ENCODE results near the gene GJB3. TPM values are rescaled to one million over a fixed set of nuclear protein-coding genes. Genes with fewer than 3 reads are reported as not detected.
A peak's percentile ranks its signal among the peaks of the same experiment; 100 is the strongest.

The GJB3 gene
- total RNA-seq, 1 donor from 2014 or later: not detected

GRCh38 chr1:34774957-34775356 is 6.1 kb upstream of the GJB3 start:
- H3K36me3 ChIP-seq (ENCODE audit: control insufficient read depth in 3 of 3, insufficient read depth in 3 of 3, low read length in 3 of 3): no peaks in the 10 kb centered on the region
- no peak overlapping the region for H3K4me3 ChIP-seq (ENCODE audit: low read length in 3 of 3)
- no peak overlapping the region for H3K9ac ChIP-seq (ENCODE audit: low read depth in 1 of 3, low read length in 3 of 3)
- H3K9me3 ChIP-seq (ENCODE audit: control insufficient read depth in 3 of 3, low read length in 3 of 3): no peaks in the 10 kb centered on the region
- H3K27ac ChIP-seq (ENCODE audit: low read depth, low read length): no peak overlapping the region
- no peaks in the 10 kb centered on the region for H3K4me1 ChIP-seq (ENCODE audit: control insufficient read depth in 3 of 3, insufficient read depth in 3 of 3, low read length in 3 of 3)
- peaks cover 23 to 38% (median 35%) of the 10 kb centered on the region in 3 donors for H3K27me3 ChIP-seq (ENCODE audit: control insufficient read depth in 3 of 3, insufficient read depth in 3 of 3, low read length in 3 of 3)

GRCh38 chr1:34776911-34777310 is 4.1 kb upstream of the GJB3 start:
- H3K4me3 ChIP-seq (ENCODE audit: low read length in 3 of 3): no peak overlapping the region
- no peaks in the 10 kb centered on the region for H3K9me3 ChIP-seq (ENCODE audit: control insufficient read depth in 3 of 3, low read length in 3 of 3)
- peaks cover 37 to 51% (median 49%) of the 10 kb centered on the region in 3 donors for H3K27me3 ChIP-seq (ENCODE audit: control insufficient read depth in 3 of 3, insufficient read depth in 3 of 3, low read length in 3 of 3)
- H3K27ac ChIP-seq (ENCODE audit: low read depth, low read length): no peak overlapping the region
- peaks cover 6 to 8% (median 8%) of the 10 kb centered on the region in 3 donors for H3K4me1 ChIP-seq (ENCODE audit: control insufficient read depth in 3 of 3, insufficient read depth in 3 of 3, low read length in 3 of 3)
- H3K9ac ChIP-seq (ENCODE audit: low read depth in 1 of 3, low read length in 3 of 3): no peak overlapping the region
- no peaks in the 10 kb centered on the region for H3K36me3 ChIP-seq (ENCODE audit: control insufficient read depth in 3 of 3, insufficient read depth in 3 of 3, low read length in 3 of 3)

GRCh38 chr1:34777519-34778321 is 3.3 kb upstream of the GJB3 start:
- Histone ChIP-seq H3K9me3 (ENCODE audit: control insufficient read depth in 3 of 3, low read length in 3 of 3) (no peaks in the 10 kb centered on the region), H3K9ac (ENCODE audit: low read depth in 1 of 3, low read length in 3 of 3) (no peak overlapping the region), H3K4me3 (ENCODE audit: low read length in 3 of 3) (no peak overlapping the region), H3K4me1 (ENCODE audit: control insufficient read depth in 3 of 3, insufficient read depth in 3 of 3, low read length in 3 of 3) (peaks cover 6 to 8% (median 8%) of the 10 kb centered on the region in 3 donors), H3K27ac (ENCODE audit: low read depth, low read length) (no peak overlapping the region), H3K27me3 (ENCODE audit: control insufficient read depth in 3 of 3, insufficient read depth in 3 of 3, low read length in 3 of 3) (peaks cover 45 to 59% (median 57%) of the 10 kb centered on the region in 3 donors), H3K36me3 (ENCODE audit: control insufficient read depth in 3 of 3, insufficient read depth in 3 of 3, low read length in 3 of 3) (no peaks in the 10 kb centered on the region)

- no peak overlapping the region for H3K4me3 ChIP-seq (ENCODE audit: low read length in 3 of 3)
- no peaks in the 10 kb centered on the region for H3K36me3 ChIP-seq (ENCODE audit: control insufficient read depth in 3 of 3, insufficient read depth in 3 of 3, low read length in 3 of 3)
- no peak overlapping the region for H3K27ac ChIP-seq (ENCODE audit: low read depth, low read length)
- peaks cover 46 to 65% (median 63%) of the 10 kb centered on the region in 3 donors for H3K27me3 ChIP-seq (ENCODE audit: control insufficient read depth in 3 of 3, insufficient read depth in 3 of 3, low read length in 3 of 3)
- H3K4me1 ChIP-seq (ENCODE audit: control insufficient read depth in 3 of 3, insufficient read depth in 3 of 3, low read length in 3 of 3): peaks cover 6 to 8% (median 8%) of the 10 kb centered on the region in 3 donors
- H3K9me3 ChIP-seq (ENCODE audit: control insufficient read depth in 3 of 3, low read length in 3 of 3): no peaks in the 10 kb centered on the region
- no peak overlapping the region for H3K9ac ChIP-seq (ENCODE audit: low read depth in 1 of 3, low read length in 3 of 3)
Measured at GRCh38 chr1:34778381-34778780, 2.6 kb upstream of the GJB3 start.

- no peaks in the 10 kb centered on the region for H3K36me3 ChIP-seq (ENCODE audit: control insufficient read depth in 3 of 3, insufficient read depth in 3 of 3, low read length in 3 of 3)
- peaks cover 45 to 72% (median 70%) of the 10 kb centered on the region in 3 donors for H3K27me3 ChIP-seq (ENCODE audit: control insufficient read depth in 3 of 3, insufficient read depth in 3 of 3, low read length in 3 of 3)
- H3K9ac ChIP-seq (ENCODE audit: low read depth in 1 of 3, low read length in 3 of 3): no peak overlapping the region
Measured at GRCh38 chr1:34779005-34779404, 2.0 kb upstream of the GJB3 start.

GRCh38 chr1:34779526-34779925 is 1.5 kb upstream of the GJB3 start:
- Histone ChIP-seq H3K36me3 (ENCODE audit: control insufficient read depth in 3 of 3, insufficient read depth in 3 of 3, low read length in 3 of 3) (no peaks in the 10 kb centered on the region), H3K4me1 (ENCODE audit: control insufficient read depth in 3 of 3, insufficient read depth in 3 of 3, low read length in 3 of 3) (peaks cover 6 to 8% (median 8%) of the 10 kb centered on the region in 3 donors), H3K27me3 (ENCODE audit: control insufficient read depth in 3 of 3, insufficient read depth in 3 of 3, low read length in 3 of 3) (peaks cover 40 to 71% (median 68%) of the 10 kb centered on the region in 3 donors), H3K9me3 (ENCODE audit: control insufficient read depth in 3 of 3, low read length in 3 of 3) (no peaks in the 10 kb centered on the region), H3K27ac (ENCODE audit: low read depth, low read length) (no peak overlapping the region), H3K4me3 (ENCODE audit: low read length in 3 of 3) (no peak overlapping the region), H3K9ac (ENCODE audit: low read depth in 1 of 3, low read length in 3 of 3) (no peak overlapping the region)

More at GRCh38 chr1:34779005-34779404, 2.0 kb upstream of the GJB3 start:
- no peaks in the 10 kb centered on the region for H3K9me3 ChIP-seq (ENCODE audit: control insufficient read depth in 3 of 3, low read length in 3 of 3)
- no peak overlapping the region for H3K27ac ChIP-seq (ENCODE audit: low read depth, low read length)
- H3K4me1 ChIP-seq (ENCODE audit: control insufficient read depth in 3 of 3, insufficient read depth in 3 of 3, low read length in 3 of 3): peaks cover 6 to 8% (median 8%) of the 10 kb centered on the region in 3 donors
- no peak overlapping the region for H3K4me3 ChIP-seq (ENCODE audit: low read length in 3 of 3)

GRCh38 chr1:34779962-34780361 is 1.1 kb upstream of the GJB3 start:
- H3K27me3 ChIP-seq (ENCODE audit: control insufficient read depth in 3 of 3, insufficient read depth in 3 of 3, low read length in 3 of 3): peaks cover 39 to 70% (median 65%) of the 10 kb centered on the region in 3 donors
- no peak overlapping the region for H3K4me3 ChIP-seq (ENCODE audit: low read length in 3 of 3)
- peaks cover 6 to 8% (median 8%) of the 10 kb centered on the region in 3 donors for H3K4me1 ChIP-seq (ENCODE audit: control insufficient read depth in 3 of 3, insufficient read depth in 3 of 3, low read length in 3 of 3)
- H3K9ac ChIP-seq (ENCODE audit: low read depth in 1 of 3, low read length in 3 of 3): no peak overlapping the region
- H3K27ac ChIP-seq (ENCODE audit: low read depth, low read length): no peak overlapping the region
- H3K9me3 ChIP-seq (ENCODE audit: control insufficient read depth in 3 of 3, low read length in 3 of 3): no peaks in the 10 kb centered on the region
- no peaks in the 10 kb centered on the region for H3K36me3 ChIP-seq (ENCODE audit: control insufficient read depth in 3 of 3, insufficient read depth in 3 of 3, low read length in 3 of 3)

- Histone ChIP-seq H3K9ac (ENCODE audit: low read depth in 1 of 3, low read length in 3 of 3) (no peak overlapping the region), H3K4me1 (ENCODE audit: control insufficient read depth in 3 of 3, insufficient read depth in 3 of 3, low read length in 3 of 3) (peaks cover 6 to 8% (median 8%) of the 10 kb centered on the region in 3 donors), H3K4me3 (ENCODE audit: low read length in 3 of 3) (no peak overlapping the region), H3K27me3 (ENCODE audit: control insufficient read depth in 3 of 3, insufficient read depth in 3 of 3, low read length in 3 of 3) (peaks cover 37 to 69% (median 63%) of the 10 kb centered on the region in 3 donors), H3K36me3 (ENCODE audit: control insufficient read depth in 3 of 3, insufficient read depth in 3 of 3, low read length in 3 of 3) (no peaks in the 10 kb centered on the region), H3K9me3 (ENCODE audit: control insufficient read depth in 3 of 3, low read length in 3 of 3) (no peaks in the 10 kb centered on the region), H3K27ac (ENCODE audit: low read depth, low read length) (no peak overlapping the region)
Measured at GRCh38 chr1:34780528-34780927, 486 bp upstream of the GJB3 start.

DNA sequence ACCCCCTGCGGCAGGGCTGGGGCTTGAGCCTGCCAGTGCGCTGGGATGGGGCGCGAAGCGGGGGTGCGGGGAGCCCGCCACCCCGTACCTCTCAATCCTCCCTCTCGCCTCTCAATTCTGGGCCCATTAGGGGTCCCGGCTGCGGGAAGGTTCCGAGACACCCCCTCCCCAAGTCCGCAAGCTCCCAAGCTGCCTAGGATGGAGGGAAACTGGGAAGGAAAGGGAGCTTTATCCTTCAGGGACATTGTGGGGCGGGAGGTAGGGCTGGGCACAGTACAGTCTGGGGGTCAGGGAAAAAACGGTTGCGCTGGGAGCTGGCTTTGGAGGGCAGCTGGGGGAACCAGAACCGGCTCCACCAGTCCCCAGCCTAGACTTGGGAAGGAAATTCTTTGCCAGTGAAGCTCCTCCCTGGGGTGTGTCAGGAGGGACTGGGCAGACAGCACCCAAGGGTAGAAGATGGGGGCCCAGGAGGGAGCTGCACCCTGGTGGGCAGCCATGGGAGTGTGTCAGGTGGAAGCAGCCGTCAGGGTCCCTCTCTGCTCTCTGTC is 904 bp downstream of the GJB3 start:
- Histone ChIP-seq H3K27me3 (ENCODE audit: control insufficient read depth in 3 of 3, insufficient read depth in 3 of 3, low read length in 3 of 3) (peaks cover 37 to 67% (median 57%) of the 10 kb centered on the region in 3 donors), H3K4me1 (ENCODE audit: control insufficient read depth in 3 of 3, insufficient read depth in 3 of 3, low read length in 3 of 3) (peaks cover 11 to 13% (median 12%) of the 10 kb centered on the region in 3 donors), H3K9me3 (ENCODE audit: control insufficient read depth in 3 of 3, low read length in 3 of 3) (no peaks in the 10 kb centered on the region), H3K36me3 (ENCODE audit: control insufficient read depth in 3 of 3, insufficient read depth in 3 of 3, low read length in 3 of 3) (no peaks in the 10 kb centered on the region), H3K4me3 (ENCODE audit: low read length in 3 of 3) (no peak overlapping the region), H3K9ac (ENCODE audit: low read depth in 1 of 3, low read length in 3 of 3) (peak overlapping the region in 1 of 3 donors; percentile 50), H3K27ac (ENCODE audit: low read depth, low read length) (no peak overlapping the region)

GRCh38 chr1:34784751-34785221 is 3.8 kb downstream of the GJB3 start:
- no peaks in the 10 kb centered on the region for H3K9me3 ChIP-seq (ENCODE audit: control insufficient read depth in 3 of 3, low read length in 3 of 3)
- H3K36me3 ChIP-seq (ENCODE audit: control insufficient read depth in 3 of 3, insufficient read depth in 3 of 3, low read length in 3 of 3): no peaks in the 10 kb centered on the region
- H3K27ac ChIP-seq (ENCODE audit: low read depth, low read length): no peak overlapping the region
- peaks cover 24 to 50% (median 41%) of the 10 kb centered on the region in 3 donors for H3K27me3 ChIP-seq (ENCODE audit: control insufficient read depth in 3 of 3, insufficient read depth in 3 of 3, low read length in 3 of 3)
- no peak overlapping the region for H3K9ac ChIP-seq (ENCODE audit: low read depth in 1 of 3, low read length in 3 of 3)
- H3K4me1 ChIP-seq (ENCODE audit: control insufficient read depth in 3 of 3, insufficient read depth in 3 of 3, low read length in 3 of 3): peaks cover 24 to 26% (median 26%) of the 10 kb centered on the region in 3 donors
- no peak overlapping the region for H3K4me3 ChIP-seq (ENCODE audit: low read length in 3 of 3)

Measured in skeletal muscle tissue (tissue), 4 donors.